GM18508 (cell line): ENCODE data around the gene SORT1.
"Not testable (repeated sequence)": the region's sequence is repeated elsewhere in the genome, so short reads cannot be mapped to it uniquely, and the experiment has no call there.

ENCODE experiments used
- ATAC-seq: cut with Tn5 transposase; IDR thresholded peaks from one replicate; pipeline ENCODE4 v1.9.1; 2021; ENCODE audit warnings: moderate number of reproducible peaks; ENCODE audit not compliant: insufficient read depth, unreplicated experiment

SORT1 gene

DNA sequence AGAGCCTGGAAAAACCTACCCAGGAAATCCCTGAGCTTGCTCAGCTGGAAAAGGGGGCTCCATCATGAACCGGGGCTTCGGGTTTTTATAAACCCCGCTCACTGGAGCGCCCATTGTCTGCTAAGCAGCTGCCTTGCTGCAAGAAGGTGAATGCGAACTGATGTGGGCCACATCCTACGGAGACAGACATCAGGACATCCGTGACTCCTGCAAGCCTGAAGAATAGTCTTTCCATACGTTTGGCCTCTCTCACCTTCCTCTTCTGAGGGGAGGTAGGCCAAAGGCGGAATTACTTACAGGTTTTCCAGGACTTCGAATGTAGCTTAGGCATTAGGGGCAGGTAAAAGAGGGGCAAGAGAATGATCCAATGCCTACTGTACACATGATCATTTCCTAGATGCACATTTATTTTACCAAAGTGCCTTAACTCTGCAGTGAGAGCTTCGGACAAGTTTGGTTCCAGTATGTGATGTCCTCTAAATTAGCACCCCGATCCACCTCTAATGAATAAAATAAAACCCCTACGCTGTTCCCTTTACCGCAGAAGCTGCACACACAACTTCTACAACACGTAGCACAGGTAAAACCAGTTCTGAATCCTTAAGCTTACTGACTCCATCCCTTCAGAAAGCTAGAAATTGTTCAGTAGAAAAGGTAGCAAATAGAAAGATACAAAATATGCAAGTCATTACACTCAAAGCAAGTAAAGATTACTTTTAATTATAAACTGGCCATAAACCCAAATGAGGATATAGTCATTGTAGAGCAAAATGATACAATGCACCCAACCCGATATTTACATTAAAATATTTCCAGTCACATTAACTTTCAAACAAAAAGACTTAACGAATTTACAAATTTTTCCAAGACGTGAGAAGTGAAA, 866 bp upstream of the SORT1 start:
- ATAC-seq = no peak

DNA sequence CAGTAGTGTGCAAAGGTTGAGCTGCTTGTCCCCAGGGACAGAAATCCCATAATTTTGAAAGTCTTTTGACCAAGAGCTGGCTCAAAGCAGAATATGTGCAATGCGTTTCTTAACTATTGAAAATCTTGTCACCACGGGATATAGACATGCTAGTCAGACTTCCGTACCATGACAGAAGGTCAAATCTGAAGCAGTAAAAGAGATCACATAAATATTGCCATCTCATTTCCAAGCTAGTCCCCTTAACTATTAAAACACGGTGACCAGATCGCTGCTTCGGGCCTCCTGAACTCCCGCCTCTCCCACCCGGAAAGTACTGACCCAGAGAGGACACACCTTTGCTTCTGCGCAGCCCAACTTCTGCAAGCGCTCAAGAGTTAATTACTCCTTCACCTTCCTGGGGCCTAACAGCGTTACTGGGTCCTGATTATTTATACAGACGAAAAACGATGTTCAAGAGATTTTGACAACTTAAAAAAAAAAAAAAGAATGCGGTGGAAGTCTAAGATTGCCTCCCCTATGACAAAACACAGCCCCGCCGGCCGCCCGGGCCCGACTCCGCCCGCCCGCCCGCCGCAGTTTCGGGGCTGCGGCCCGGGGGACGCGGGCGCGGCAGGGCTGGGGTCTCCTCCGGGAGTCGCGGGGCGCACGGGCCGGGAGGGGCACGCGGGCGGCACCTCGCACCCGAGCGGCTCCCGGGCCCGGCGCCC, 692 bp downstream of the SORT1 start:
- no peak for ATAC-seq

DNA sequence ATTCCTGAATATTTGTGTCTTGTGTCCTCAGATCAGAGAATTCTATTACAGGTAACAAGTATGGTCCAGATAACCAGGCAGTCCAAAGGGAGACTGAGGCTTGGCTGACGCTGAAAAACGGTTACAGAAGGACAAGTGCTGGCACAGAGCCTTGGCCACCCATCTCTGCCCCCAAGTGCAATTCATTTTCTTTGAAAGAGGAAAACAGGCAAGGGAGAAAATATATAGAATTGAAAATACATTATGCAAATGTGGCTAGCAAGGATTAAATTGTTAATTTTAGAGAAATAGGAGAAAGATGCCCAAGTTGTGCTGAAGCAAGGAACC, 1.2 kb downstream of the SORT1 start:
- no peak for ATAC-seq

DNA sequence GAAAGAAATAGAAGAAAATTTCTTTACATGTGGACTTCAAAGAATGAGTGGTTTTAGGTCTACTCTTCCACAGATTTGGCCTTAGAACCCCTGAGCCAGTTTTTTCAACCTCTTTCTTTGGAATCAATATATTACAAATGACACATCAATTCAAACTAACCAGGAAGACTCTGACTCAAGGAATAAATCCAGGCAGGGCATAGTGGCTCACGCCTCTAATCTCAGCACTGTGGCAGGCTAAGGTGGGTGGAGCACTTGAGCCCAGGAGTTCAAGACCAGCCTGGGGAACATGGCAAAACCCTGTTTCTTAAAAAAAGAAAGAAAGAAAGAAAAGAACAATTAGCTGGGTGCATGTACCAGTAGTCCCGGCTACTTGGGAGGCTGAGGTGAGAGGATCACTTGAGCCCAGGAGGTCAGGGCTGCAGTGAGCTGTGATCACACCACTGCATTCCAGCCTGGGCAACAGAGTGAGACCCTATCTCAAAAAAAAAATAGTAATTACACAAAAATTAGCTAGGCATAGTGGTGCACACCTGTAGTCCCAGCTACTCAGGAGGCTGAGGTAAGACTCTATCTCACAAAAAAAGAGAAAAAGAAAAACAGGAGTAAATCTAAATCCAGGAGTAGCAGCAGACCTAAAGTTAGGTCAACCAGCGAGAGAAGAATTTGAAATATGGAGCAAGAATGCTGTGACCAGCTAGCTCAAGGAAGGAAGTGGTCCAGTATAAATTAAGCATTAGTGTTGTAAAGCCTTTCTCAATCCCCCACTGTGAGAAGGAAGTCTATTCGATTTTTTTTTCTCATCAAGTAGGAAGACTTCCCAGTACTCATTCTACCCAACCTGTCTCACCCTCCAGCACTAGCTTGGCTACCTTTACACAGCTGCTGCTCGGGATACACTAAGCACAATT, 1.9 kb downstream of the SORT1 start:
- no peak for ATAC-seq

DNA sequence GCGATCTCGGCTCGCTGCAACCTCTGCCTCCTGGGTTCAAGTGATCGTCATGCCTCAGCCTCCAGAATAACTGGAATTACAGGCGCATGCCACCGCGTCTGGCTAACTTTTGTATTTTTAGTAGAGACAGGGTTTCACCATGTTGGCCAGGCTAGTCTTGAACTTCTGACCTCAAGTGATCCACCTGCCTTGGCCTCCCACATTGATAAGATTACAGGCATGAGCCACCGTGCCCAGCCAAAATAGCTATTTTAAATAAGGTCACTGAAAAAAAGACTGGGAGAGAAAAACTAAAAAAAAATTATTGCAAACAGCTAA, 2.5 kb downstream of the SORT1 start:
- not testable (repeated sequence) for ATAC-seq

DNA sequence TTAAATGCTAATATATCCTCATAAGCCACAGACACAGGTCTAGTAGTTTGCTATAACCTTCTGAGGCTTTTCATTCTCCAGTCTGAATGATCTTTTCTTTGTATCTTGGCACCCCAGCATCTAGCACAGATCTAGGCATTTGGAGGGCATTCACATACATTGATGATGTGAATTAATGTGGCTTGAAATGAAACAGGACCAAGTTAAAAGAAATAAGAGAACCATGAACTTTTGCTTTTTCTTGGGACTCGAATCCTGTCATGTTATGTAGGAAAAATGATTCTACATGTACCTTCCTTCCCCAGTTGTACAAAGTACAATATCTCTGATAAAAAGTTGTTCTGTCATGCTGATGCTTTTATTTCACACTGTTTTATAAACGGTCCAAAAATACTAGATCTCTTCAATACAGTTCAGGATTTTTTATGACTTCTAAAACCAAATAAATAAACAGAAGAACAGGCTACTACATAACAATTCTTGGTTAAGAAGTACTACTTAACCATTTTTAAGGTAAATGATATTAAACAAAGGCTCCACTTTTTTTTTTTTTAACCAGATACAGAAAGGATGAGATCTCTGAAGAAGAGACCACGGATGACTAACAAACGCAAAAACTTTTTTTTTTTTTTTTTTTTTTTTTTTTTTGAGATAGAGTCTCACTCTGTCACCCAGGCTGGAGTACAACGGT, 3.0 kb downstream of the SORT1 start:
- ATAC-seq = no peak

DNA sequence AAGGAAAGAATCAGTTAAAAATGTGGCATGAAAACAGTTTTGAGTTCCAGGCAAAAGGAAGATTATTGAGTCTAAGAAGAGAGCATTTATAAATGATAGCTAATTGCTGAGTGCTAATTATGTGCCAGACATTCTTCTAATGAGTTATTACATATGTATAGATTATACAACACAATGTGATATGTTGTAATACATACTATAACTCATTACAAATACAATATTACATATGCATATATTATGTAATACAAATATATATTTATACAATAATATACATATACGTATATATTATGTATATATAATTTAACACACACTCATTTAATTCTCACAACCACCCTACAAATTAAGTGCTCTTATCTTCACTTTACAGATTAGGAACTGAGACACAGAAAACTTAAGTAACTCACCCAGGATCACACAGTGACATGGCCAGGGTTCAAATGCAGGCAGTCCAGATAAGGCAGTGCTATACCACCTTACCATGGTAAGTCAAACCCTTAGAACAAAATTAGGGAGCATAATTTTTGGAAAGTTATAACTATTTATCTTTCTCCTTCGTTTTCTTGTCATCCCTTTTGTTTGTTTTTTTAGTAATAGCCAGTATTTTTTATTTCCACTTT, 4.0 kb downstream of the SORT1 start:
- ATAC-seq = no peak

DNA sequence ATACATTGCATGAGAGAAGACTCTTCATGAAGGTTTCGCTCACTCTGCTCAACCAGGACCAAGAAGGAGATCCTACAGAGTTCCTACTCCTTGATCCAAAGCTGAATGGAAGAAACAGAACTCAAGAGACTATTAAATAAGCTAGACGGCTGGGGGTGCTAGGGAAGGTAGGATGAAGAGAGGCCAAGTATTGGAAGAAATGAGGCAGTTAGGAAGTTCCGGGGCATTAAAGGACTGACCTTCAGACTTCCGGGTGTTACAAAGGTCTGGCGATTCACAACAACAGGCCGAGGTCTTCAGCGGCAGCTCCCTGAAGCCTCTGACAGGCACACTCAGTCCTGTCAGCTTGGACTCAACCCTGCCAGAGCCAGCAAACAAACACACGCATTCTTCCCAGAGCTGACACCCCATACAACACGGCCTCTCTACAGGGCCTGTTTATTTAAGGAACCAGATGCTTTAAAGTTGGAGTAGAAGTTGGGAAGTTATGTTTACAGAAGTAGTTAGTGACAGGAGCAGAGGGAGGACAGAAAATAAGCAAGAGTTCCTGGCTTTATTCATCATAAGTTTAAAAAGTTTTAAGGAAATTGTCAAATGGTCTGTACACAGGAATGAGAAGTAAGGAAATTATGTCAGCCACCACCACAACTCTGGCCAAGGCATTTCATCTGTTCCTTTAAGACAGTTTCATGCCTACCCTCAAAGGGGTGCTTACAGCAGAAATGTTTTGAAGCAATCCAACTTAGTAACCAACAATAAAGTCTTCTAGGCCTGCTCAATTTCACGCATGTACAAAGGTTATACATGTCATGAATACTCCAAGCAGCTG, 4.7 kb downstream of the SORT1 start:
- ATAC-seq = no peak

DNA sequence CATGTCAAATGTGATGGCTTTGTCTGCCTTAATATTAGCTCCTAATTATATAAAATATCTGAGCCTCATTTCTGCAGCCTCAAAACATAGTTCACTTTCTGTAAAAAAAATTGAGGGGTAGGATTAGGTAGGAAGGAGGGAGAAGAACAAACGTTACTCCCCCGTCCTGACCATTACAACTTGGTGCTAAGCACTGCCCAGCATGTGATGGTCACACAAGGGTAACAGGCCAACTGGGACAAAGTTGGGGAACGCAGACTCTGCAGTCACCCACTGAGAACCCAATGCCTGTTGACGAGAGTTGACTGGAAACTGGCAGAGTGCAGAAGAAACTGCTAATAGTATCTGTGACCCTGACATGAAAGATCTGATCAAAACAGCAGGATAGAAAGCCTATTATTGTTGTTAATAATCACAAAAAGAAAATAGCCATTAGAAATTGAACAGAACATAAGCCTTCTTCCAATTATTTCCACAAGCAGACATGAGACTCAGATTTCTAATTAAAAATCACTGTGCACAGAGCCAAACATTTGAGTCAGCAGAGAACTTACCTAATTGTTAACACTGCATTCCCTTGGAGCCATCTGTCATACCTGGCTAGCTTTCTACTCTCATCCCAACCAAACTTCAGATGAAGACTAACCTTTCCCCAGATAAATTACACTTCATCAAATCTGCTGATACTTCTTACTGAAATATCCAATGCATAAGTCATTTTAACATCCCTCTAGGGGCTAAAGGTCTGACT, 5.5 kb downstream of the SORT1 start:
- ATAC-seq = no peak

DNA sequence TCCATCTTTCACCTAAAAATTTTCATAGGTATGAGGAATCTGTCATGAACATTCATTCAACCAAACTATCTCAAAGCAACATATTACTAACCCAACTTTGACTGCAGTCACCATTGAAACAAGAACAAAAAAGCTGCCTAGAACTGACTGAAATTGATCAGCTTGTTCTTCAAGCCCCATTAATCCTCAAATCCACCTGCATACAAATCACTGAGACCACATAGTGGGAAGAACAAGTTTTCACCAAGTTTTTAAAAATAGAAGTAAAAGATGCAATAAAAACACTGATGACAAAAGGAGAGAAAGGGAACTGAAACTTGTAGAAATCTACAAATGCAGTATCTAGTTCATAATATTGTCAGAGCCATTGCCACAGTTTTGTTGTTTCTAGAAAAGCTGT, 6.1 kb downstream of the SORT1 start:
- ATAC-seq = peak; percentile 60

DNA sequence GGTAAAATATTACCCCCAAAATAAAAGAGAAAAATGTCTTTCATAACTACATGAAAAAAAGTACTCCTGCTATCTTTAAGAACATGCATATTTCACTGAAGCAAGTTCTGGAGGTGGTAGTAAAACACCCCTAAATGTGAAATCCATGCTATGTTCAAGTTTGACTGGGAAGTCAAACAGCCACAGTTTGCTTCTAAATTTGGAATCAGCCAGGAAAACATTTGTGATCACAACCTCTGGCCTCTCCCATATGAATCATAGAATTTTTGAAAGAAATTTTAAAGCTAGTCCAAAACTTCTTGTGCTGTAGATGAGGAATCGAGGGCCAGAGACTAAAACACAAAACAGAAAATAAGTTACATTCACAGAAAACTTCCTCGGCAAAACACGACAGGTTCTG, 6.6 kb downstream of the SORT1 start:
- ATAC-seq = no peak

DNA sequence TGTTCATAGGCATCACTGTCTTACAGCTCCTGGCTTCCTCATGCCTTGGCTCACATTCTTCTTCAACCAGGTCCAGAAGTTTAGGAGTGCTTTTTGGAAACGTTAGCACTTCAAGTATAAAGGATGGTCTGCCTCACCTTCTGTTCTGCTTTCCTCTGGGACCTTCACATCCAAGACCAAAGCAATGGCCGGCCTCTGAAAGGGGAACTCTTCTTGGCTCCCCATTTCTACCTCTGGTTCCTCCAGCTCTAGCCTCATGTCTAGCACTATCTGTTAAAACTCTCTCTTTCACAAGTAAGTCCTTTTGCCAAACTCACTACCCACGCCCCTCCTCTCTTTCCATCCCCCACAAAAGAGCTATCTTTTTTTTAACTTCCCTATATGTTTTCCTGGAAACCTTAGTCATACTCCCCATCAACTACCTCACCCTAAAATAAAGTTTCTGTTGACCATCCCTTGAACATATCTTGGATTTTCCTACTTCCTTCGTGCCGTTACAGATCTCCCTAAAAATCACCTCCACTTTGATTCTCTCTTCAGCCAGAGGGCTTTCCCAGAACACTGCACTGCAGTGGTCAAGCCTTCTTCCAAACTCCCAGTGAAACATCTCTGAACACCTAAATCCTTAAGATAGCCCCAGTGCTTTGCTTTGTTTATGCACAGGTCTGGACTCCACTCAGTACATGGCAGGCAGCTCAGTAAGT, 7.9 kb downstream of the SORT1 start:
- no peak for ATAC-seq

DNA sequence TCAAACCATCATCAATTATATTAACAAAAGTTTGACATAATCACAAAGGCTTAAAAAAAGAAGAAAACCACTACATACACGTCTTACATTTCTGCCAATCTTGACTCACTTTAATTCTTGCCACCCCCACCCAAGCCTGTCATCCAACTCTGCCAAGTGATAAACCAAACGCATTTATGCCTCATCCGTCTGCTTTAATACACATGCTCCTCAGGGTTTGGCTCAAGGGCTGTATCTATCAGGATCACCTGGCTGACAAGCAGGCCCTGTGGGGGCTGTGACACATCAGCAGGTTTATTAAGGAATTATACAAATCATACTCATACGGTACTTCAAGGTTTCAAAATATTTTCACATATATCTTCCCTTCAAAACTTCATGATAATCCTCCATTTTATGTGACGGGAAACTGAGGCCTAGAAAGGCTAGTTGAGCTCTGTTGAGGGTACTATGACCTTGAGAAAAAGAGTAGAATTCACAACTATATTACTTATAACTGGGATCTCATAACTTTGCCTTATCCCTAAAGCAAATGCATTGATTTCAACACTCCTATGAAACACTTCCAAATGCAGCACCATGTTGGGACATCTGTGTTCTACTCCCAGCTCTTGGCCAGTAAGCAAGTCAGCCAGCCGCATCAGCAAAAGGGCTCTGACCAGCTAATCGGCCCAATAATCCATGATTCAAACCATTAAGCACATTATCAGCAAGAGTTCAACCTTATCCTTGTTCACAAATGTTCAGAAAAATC, 8.7 kb downstream of the SORT1 start:
- ATAC-seq = no peak

DNA sequence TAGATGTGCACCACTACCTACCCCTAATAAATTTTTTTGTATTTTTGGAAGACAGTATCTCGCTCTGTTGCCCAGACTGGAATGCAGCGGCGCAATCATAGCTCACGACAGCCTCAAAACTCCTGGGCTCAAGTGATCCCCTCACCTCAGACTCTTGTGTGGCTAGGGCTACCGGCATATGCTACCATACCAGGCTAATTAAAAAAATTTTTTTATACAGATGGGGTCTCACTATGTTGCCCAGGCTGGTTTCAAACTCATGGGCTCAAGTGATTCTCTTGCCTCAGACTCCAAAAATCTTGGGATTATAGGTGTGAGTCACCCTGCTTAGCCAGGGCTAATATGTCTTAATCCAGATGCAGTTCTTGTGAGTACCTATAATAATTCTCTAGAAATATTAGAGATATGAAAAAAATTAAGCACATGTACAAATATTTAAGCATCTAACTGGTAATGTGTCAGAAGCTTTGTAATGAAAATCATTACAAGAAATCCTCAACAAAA, 9.5 kb downstream of the SORT1 start:
- no peak for ATAC-seq

DNA sequence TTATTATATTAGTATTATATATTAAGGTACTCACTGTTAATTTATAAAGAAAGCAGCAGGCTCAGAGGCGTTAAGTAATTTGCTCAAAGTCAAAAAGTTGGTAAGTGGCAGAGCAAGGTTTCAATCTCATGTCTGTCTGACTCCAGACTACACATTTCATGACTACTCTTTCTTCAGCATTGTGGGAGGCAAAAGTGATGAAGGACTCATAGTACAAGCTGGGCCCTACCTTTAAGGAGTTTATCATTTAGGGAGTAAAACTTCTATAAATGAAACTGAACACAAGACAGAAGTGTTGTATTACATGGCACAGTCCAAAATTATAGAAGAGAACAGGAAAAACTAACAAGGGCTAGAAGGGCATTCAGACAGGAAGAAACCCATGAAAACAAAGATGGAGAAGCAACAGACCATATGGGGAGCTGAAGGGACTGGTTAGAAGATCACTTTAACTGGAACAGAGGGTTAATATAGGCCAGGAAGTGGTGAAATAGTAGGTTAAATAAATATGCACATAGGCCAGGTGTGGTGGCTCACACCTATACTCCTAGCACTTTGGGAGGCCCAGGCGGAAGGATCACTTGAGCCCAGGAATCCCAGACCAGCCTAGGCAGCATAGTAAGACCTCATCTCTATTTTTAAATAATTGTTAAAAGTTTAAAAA, 11.5 kb downstream of the SORT1 start:
- ATAC-seq = no peak

DNA sequence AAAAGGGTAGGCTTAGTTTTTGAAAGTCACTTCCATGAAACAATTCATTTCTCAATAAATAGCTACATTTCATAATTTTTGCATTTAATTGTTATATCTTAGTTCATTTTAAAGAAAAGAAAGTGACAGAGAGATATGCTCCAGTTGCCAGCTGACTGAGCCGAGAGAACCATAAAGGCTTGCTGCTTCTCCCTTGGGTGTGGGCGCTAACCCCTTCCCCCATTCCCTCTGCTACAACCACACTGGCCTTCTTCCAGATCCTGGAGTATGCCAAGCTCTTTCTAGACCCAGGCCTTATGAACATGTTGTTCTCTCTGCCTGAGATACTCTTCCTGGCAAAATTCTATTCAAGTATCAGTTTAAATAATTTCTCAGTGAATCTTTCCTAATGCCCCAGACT, 12.3 kb downstream of the SORT1 start:
- no peak for ATAC-seq

DNA sequence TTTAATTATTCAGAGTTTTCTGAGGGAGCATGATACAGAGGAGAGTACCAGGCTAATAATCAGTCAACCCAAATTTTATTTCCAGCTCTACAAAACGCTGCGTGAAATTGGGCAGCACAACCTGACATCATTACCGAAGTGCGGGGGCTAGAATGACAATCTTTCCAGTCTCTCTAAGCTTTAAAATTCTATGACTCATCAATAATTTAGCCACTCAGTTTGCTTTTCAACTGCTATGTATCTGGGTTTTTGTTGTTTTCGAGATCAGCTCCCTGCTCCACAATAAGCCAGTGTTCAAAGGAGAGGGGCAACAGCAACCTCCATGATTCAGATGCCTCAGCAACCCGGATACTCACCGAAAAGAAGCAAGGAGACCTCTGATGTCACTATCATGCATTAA, 13.9 kb downstream of the SORT1 start:
- ATAC-seq = no peak
